Measurements from ENCODE around the gene CCK.

DNA sequence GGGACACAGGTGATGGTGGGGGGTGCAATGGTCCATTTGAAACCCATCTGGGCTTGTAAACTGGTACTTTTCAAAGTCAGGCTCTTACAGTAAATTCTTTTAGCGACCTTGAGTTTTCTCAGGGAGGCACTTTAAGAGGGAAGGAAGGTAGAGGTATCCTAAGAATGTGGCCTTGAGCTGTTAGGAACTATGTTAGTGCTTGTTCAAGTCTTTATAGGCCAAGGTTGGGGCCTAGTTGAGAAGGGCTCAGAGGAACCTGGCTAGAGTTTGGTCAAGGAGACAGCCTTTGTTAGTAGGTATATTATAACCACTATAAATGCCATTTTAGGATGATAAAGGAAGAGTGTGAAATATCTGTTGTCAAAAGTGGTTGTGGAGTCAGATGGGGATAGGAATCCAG lies 9.2 kb upstream of the CCK start:
- TF ChIP-seq POLR2AphosphoS5 (IDR thresholded peaks at IDR 0.05) (no peak), POLR2A (IDR thresholded peaks at IDR 0.05) (no peak), CTCF (IDR thresholded peaks at IDR 0.05) (no peak), EP300 (IDR thresholded peaks at IDR 0.05) (no peak)

All from sigmoid colon (tissue), 4 donors.